Measurements from ENCODE around the gene UXS1.

DNA sequence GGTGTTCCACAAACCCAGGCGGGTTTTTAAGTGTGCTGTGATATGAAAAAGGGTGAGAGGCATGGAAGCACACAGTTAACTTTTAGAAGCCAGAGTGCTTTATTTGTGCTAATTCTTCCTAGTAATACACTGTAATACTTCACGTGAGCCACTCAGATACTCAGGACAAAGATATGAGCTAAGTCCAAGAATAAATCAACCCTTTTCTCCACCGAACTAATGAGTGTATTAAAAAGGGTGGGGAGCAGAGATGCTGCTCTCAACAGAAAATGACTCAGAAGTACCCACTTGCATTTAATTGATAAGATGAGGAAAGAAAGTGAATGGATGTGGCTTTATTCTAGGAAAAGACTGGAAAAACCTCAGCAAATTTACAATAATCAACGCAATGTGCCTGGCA, 79.9 kb downstream of the UXS1 start:
- TF ChIP-seq, protein P1, sequence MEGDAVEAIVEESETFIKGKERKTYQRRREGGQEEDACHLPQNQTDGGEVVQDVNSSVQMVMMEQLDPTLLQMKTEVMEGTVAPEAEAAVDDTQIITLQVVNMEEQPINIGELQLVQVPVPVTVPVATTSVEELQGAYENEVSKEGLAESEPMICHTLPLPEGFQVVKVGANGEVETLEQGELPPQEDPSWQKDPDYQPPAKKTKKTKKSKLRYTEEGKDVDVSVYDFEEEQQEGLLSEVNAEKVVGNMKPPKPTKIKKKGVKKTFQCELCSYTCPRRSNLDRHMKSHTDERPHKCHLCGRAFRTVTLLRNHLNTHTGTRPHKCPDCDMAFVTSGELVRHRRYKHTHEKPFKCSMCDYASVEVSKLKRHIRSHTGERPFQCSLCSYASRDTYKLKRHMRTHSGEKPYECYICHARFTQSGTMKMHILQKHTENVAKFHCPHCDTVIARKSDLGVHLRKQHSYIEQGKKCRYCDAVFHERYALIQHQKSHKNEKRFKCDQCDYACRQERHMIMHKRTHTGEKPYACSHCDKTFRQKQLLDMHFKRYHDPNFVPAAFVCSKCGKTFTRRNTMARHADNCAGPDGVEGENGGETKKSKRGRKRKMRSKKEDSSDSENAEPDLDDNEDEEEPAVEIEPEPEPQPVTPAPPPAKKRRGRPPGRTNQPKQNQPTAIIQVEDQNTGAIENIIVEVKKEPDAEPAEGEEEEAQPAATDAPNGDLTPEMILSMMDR (IDR thresholded peaks at IDR 0.05 in 4 of 5, conservative IDR thresholded peaks at IDR 0.05 in 1 of 5): no peak
- TF ChIP-seq POLR2A (IDR thresholded peaks at IDR 0.05): no peak

Measured in gastrocnemius medialis (tissue), 4 donors.